Bronchial epithelial cell (primary cell): ENCODE results near the gene KLK11. TPM values are rescaled to one million over a fixed set of nuclear protein-coding genes. Genes with fewer than 3 reads are reported as not detected.

Source experiments
- DNase-seq: peaks from one replicate; pipeline ENCODE4 v3.0.0-alpha.2; 2010; ENCODE audit warnings: low read depth
- FAIRE-seq: peaks from 2 replicates; lab custom pipeline; 2011; peaks lifted over from hg19 to GRCh38; lab: Jason Lieb, UNC
- H3K27me3 ChIP-seq: 2 replicates; pipeline ENCODE4 v1.5.1; 2011; ENCODE audit warnings: low read length; ENCODE audit not compliant: control insufficient read depth, insufficient read depth
- H3K36me3 ChIP-seq: 2 replicates; pipeline ENCODE4 v1.5.1; 2011; ENCODE audit warnings: low read length; ENCODE audit not compliant: control insufficient read depth, insufficient read depth
- H3K4me3 ChIP-seq: 2 replicates; pipeline ENCODE4 v1.5.1; 2011; ENCODE audit warnings: mild to moderate bottlenecking, low read depth, low read length, control low read depth
- total RNA-seq: library from RNA; depleted of rRNA; stranded (reverse); fragments of >200 nt; gene quantifications from 2 replicates; pipeline ENCODE4 v1.2.1, GENCODE V29; 2014
- TF ChIP-seq, protein P1 (sequence below): IDR thresholded peaks from 2 replicates; pipeline ENCODE4 v1.5.1; 2011; ENCODE audit warnings: mild to moderate bottlenecking, moderate library complexity, low read length, control low read depth, inconsistent platforms; ENCODE audit not compliant: insufficient read depth, severe bottlenecking

Gene KLK11
- total RNA-seq, 1 donor from 2014 or later, result 1.6 TPM

- TF ChIP-seq, protein P1, sequence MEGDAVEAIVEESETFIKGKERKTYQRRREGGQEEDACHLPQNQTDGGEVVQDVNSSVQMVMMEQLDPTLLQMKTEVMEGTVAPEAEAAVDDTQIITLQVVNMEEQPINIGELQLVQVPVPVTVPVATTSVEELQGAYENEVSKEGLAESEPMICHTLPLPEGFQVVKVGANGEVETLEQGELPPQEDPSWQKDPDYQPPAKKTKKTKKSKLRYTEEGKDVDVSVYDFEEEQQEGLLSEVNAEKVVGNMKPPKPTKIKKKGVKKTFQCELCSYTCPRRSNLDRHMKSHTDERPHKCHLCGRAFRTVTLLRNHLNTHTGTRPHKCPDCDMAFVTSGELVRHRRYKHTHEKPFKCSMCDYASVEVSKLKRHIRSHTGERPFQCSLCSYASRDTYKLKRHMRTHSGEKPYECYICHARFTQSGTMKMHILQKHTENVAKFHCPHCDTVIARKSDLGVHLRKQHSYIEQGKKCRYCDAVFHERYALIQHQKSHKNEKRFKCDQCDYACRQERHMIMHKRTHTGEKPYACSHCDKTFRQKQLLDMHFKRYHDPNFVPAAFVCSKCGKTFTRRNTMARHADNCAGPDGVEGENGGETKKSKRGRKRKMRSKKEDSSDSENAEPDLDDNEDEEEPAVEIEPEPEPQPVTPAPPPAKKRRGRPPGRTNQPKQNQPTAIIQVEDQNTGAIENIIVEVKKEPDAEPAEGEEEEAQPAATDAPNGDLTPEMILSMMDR, result no peak
- peak; percentile 40 for FAIRE-seq
- H3K27me3 ChIP-seq, result peaks cover 2% of the 10 kb centered on the region
- no peak for DNase-seq
- no peak overlapping the region for H3K4me3 ChIP-seq
- no peaks in the 10 kb centered on the region for H3K36me3 ChIP-seq
Measured at GRCh38 chr19:51027873-51028272, 1.5 kb upstream of the KLK11 start.

DNA sequence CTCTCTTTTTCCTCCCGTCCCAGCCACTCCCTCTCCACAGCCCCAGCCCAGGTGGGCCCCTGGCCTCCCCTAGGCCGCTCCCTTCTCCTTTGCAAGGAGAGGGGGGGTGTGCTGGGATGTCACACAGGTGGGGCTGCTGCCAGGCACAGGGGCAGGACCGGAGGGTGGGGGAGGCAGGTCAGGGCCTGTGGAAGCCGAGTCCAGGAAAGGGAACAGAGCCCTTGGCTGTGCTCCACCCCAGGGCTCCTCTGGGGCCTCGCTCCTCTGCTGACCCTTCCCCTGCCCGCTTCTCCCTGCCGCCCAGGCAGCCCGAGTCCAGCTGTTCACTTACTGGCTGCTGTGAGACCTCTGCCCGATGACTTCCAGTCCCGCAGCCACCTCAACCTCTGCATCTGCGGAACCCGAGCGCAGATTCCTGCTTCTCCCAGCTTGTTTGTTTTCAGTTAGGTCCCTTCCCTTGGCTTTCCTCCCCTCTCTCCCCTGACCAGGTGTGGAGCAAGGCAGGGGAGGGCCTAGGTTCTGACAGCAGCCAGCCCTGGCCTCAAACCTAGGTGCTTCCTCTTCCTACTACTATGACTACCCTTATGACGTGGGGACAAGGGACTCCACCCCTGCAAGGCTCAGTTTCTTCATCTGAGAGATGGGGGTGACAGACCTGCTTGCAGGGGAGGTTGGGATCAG lies 850 bp upstream of the KLK11 start:
- peak overlapping the region; percentile 25 for H3K4me3 ChIP-seq
- peaks cover 2% of the 10 kb centered on the region for H3K27me3 ChIP-seq
- FAIRE-seq, result no peak
- DNase-seq, result no peak
- no peaks in the 10 kb centered on the region for H3K36me3 ChIP-seq
- TF ChIP-seq, protein P1, result no peak

- Histone ChIP-seq H3K36me3 (no peaks in the 10 kb centered on the region), H3K27me3 (peaks cover 2% of the 10 kb centered on the region), H3K4me3 (peak overlapping the region; percentile 27)
- TF ChIP-seq, protein P1, result no peak
- DNase-seq (no peak), FAIRE-seq (no peak)
Measured at GRCh38 chr19:51025809-51026553, 435 bp downstream of the KLK11 start.

GRCh38 chr19:51025401-51025800 lies 1.0 kb downstream of the KLK11 start:
- Histone ChIP-seq H3K27me3 (peaks cover 2% of the 10 kb centered on the region), H3K4me3 (no peak overlapping the region), H3K36me3 (no peaks in the 10 kb centered on the region)
- no peak for DNase-seq
- FAIRE-seq, result no peak
- TF ChIP-seq, protein P1, result no peak

- TF ChIP-seq, protein P1, result no peak
- Histone ChIP-seq H3K36me3 (no peaks in the 10 kb centered on the region), H3K4me3 (no peak overlapping the region), H3K27me3 (peaks cover 2% of the 10 kb centered on the region)
- DNase-seq (no peak), FAIRE-seq (no peak)
Measured at GRCh38 chr19:51024924-51025323, 1.5 kb downstream of the KLK11 start.
